Measurements from ENCODE around the gene TTC9. TPM values are rescaled to one million over a fixed set of nuclear protein-coding genes. Genes with fewer than 3 reads are reported as not detected.

Gene TTC9
- total and polyA plus RNA-seq, 9 of the 15 experiments (the other 6 are each of a cell fraction or from before 2014, with no cell fraction given) = 0.07 TPM; not detected in 8

- TF ChIP-seq NFE2L1 (tag; IDR thresholded peaks at IDR 0.05; ENCODE audit: borderline replicate concordance, low read depth) (no peak), TFAP4 (CRISPR knock-in tag; IDR thresholded peaks at IDR 0.05; ENCODE audit: borderline replicate concordance) (no peak), MBD1 (CRISPR knock-in tag; IDR thresholded peaks at IDR 0.05) (no peak), MXD1 (CRISPR knock-in tag; IDR thresholded peaks at IDR 0.05; ENCODE audit: borderline replicate concordance, poor library complexity, severe bottlenecking) (no peak), CBX1 (IDR thresholded peaks at IDR 0.05; ENCODE audit: low read depth) (no peak), STAT5B (CRISPR knock-in tag; IDR thresholded peaks at IDR 0.05) (no peak), GTF2F1 (IDR thresholded peaks at IDR 0.05; ENCODE audit: low read depth, low read length) (no peak), TFE3 (CRISPR knock-in tag; IDR thresholded peaks at IDR 0.05) (no peak), XRCC3 (IDR thresholded peaks at IDR 0.05) (no peak), MLX (CRISPR knock-in tag; conservative IDR thresholded peaks at IDR 0.05) (no peak), TEAD1 (CRISPR knock-in tag; IDR thresholded peaks at IDR 0.05) (no peak)
- H3K4me2 ChIP-seq (ENCODE audit: insufficient read depth, low read length) = no peak overlapping the region
- no peaks in the 10 kb centered on the region for H3K4me1 ChIP-seq (replicated peaks in 1 of 2; ENCODE audit: control insufficient read depth in 2 of 2, insufficient read depth in 2 of 2, low read length in 2 of 2)
- ChIA-PET CTCF (ENCODE audit: low intra/inter-chr PET ratio) (no interaction called here), POLR2A (no interaction called here)
- no peaks in the 10 kb centered on the region for H3K36me3 ChIP-seq (ENCODE audit: control insufficient read depth, insufficient read depth, low read length)
- no peaks in the 10 kb centered on the region for H4K20me1 ChIP-seq (replicated peaks; ENCODE audit: control insufficient read depth, insufficient read depth, low read length)
- no peaks in the 10 kb centered on the region for H3K79me2 ChIP-seq (ENCODE audit: control insufficient read depth, insufficient read depth, low read length)
- no TSS peak for BruUV-seq (replicated peaks)
- in situ Hi-C loops (cut with MboI) = no loop called here
- H3K27ac ChIP-seq (ENCODE audit: extremely low read depth, low read depth, low read length) = no peak overlapping the region
- no peak overlapping the region for H3K4me3 ChIP-seq
- DNase-seq (ENCODE audit: extremely low read depth in 1 of 4, low spot score in 3 of 4) = no peak
- no peak overlapping the region for H3K9ac ChIP-seq (ENCODE audit: insufficient read depth in 1 of 2, low read depth in 2 of 2, low read length in 2 of 2)
- H3K27me3 ChIP-seq (ENCODE audit: control insufficient read depth in 2 of 2, insufficient read depth in 2 of 2, low read length in 2 of 2) = no peaks in the 10 kb centered on the region; a peak in 1 of 5 replicates
- intact Hi-C loops (cut with micrococcal nuclease) = no loop called here
- H3K9me1 ChIP-seq (ENCODE audit: control insufficient read depth, insufficient read depth, low read length) = no peaks in the 10 kb centered on the region
- no peaks in the 10 kb centered on the region for H3K9me3 ChIP-seq (replicated peaks; ENCODE audit: control insufficient read depth, insufficient read depth, low read depth, low read length)
- no peak overlapping the region for H2AFZ ChIP-seq (ENCODE audit: low read depth, low read length)
- ATAC-seq = no peak
- FAIRE-seq = no peak
Measured at GRCh38 chr14:70706177-70706576, 64.5 kb downstream of the TTC9 start.
